Ramos (cell line): Measurements from ENCODE around the gene LENEP.
"Not testable (repeated sequence)": the region's sequence is repeated elsewhere in the genome, so short reads cannot be mapped to it uniquely, and the experiment has no call there.

Experiments used
- in situ Hi-C: fragments of 300-500 bp; cut with MboI; formaldehyde crosslinking; loops from one replicate; pipeline ENCODE4 v1.14.3; 2022; ENCODE audit warnings: low sequenced_read_pairs; ENCODE audit not compliant: unreplicated experiment

LENEP gene

DNA sequence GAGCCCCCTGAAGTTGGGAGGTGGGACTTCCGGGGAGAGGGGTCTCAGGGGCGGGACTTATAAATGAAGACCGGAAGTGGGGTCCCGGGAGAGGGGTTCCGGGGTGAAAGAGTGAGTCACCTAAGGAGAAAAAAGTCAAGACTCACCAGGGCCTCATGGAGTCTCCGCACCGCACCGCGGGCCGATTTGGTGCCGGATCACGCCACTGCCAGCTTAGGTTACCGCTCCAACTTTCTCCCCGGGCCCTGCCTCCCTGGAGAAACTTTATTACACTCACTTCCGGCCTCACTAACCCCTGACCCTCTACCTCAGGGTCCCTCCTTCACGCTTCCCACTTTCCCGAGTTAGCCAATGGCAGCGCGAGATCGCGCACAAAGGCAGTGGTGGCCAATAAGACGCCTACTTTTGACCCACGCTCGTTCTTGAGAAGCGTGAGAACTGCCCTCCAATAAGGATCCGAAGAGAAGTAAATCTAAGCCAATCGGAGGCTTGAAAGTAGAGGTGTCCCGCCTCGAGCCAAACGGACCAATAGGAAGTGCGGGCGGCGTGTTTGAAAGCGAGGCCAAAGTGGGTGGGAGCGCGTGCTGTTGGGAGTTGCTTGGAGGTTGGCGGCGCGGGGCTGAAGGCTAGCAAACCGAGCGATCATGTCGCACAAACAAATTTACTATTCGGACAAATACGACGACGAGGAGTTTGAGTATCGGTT, 19.1 kb upstream of the LENEP start, which contains the start of gene CKS1B:
TSS of gene CKS1B (plus strand) at position 580 of the 706 bp plus-strand sequence. CDS start at position 645, 65 bp downstream.
- in situ Hi-C loops: no loop called here

DNA sequence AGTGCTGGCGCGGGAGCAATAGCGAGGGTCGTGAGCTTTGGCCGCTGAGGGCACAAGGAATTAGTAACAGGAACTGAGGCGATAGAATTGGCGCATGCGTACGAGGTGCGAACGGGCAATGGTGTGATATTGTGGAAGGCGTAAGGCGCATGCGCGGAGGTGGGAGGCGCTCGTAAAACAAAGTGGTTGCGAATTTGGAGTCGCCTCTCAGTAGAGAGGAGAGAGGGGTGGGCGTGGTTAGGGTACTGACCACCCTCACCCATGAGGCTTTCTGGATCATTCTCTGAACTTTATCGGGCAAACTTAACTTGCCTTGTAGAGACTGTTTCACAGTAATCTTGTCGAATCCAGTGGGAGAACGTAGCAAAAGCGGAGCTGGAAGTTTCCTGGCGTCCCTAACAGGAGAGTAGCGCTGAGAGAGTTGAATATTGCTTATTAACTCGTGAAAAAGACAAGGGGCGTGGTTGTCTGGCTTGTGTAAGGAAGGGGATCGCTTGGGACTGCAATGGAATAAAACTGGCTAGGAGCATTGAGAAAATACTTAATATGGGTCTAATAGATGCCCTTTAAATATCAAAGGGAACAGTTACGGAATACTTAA, 18.5 kb upstream of the LENEP start:
- in situ Hi-C loops: no loop called here

DNA sequence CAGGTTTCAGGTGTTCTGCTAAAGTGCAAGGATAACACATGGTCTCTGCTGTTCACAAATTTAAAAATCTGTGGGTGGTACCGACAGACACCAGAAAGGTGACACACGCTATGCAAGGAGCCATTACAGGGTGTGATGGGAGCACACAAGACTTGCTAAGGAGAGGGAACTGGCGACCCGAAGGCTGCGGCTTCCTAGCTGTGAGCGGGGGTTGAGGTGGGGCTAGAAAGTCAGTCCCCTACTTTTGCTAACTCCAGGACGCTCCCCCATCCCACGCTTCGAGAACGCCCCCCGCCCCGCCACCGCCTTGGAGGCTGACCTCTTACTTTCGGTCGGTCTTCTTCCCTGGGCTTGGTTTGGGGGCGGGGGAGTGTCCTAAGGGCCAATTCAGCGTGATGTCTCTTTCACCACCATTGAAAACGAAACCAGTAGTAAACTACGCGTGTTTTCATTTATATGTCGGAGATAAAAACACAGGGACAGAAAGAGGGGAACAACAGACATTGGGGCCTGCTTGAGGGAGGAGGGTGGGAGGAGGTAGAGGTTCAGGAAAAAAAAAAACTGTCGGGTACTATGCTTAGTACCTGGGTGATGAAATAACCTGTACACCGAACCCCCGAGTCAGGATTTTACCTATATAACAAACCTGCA, 17.9 kb upstream of the LENEP start:
- in situ Hi-C loops: no loop called here

DNA sequence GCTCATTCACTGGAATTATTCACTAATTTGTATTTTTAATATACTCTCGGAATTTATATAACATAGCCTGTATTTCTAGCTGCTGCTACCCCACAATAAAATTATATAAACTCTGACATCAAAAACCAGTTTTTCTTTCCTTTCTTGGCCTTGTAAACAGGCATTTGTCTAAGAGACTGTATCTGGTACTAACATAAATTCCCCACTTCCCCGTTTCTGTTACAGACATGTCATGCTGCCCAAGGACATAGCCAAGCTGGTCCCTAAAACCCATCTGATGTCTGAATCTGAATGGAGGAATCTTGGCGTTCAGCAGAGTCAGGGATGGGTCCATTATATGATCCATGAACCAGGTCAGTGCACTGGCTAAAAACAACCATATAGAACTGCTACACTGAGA, 15.6 kb upstream of the LENEP start:
- in situ Hi-C loops: not testable (repeated sequence)

DNA sequence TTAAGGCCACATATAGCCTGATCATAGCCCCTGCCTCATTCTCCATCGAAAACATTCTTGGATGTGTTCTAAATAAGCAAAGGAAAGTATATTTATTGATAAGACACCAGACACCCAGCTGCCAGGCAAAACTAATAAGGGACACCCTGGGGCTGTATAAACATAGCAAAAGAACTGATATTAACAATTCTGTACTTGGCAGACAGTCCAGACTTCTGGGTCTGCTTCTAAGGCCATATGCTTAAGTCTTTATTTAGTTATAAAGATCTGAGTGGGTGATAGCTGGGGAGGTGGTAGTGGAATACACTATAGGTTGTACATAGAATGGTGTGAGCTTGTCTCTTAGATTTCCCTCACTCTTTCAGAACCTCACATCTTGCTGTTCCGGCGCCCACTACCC, 15.0 kb upstream of the LENEP start:
- in situ Hi-C loops: no loop called here

DNA sequence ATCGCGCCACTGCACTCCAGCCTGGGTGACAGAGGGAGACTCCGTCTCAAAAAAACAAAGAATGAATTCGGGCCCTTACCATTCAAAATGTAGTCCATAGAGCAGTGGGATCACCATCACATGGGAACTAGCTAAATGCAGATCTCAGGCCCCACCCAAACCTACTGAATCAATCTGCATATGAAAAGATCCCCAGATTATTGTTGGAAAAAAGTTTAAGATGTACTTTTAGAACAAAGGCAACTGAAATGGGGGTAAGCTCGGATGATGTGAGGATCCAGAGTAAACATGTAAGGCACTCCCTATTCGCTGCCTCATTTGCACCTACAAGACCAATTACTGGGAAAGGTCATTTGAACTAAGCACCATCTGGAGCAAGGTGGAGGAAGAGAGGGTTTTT, 11.0 kb upstream of the LENEP start:
- in situ Hi-C loops: no loop called here

DNA sequence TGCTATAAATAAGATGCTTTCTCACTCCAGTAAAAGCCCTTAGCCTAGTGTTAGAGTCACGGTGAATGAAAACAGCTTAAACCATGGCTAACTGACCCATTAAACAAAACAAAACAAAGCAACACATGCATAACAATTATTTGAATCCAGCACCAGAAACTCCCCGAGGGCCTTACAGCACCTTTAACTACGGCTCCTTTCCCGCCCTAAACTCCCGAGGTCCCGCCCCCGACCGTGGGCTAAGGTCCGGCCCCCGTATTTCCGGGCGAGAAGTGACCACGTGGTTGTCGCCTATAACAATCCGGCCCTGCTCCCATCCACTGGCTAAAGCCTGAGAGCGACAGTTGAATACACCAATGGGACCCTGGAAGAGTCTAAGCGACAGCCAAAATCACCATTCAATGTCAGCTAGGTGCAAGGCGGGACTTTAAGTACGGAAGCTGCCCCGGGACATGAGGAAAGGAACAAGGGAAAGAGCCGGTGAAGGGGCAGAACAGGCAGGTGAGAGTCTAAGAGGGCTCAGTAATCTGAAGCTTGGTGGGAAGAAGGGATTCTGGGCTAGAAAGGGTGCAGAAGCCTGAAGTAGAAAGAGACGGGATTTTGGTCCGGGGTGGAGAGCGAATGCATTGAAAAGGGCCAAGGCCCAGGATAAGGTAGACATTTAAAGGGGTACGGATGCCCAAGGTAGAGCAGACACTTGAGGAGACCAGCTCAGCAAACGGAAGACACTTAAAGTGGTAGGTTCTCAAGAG, 10.3 kb upstream of the LENEP start, which contains the start of gene FLAD1:
TSS of gene FLAD1 (plus strand) at position 448 of the 752 bp plus-strand sequence. CDS start 351 bp downstream, outside the sequence.
- in situ Hi-C loops: no loop called here

DNA sequence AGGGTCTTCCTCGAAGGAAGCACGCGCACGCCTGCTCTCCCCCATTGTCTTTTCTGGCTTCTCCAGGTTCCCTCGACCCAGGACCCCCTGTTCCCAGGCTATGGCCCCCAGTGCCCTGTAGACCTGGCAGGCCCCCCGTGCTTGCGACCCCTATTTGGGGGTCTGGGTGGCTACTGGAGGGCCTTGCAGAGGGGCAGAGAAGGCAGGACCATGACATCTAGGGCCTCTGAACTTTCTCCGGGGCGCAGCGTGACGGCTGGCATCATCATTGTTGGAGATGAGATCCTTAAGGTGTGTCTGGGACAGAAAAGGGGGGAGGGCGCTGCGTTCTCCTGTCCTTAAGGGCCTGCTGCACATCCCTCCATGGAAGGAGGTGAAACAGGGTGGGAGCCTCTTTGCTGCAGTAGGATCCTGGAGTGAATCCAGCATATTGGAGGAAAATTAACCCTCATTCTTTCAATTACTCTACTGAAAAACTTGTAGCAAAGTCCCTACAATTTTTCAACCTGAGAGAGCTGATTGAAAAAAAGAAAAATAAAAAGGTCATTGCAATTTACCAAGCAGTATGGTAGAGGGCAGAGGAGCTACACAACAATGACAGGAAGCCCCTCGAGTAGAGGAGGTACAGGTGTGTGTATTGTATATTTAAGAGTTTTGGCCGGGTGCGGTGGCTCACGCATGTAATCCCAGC, 9.5 kb upstream of the LENEP start:
- in situ Hi-C loops: no loop called here

DNA sequence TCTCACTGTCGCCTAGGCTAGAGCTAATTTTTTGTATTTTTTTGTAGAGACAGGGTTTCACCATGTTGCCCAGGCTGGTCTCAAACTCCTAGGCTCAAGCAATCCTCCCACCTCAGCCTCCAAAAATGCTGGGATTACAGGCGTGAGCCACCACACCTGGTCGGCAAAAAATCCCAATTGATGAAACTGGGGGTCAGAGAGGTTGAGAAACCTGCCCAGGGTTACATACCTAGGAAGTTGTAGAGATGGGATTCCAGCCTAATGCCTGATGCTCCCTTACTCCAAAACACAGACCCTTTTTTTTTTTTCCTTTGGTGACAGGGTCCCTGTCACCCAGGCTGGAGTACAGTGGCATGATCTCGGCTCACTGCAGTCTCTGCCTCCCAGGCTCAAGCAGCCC, 6.7 kb upstream of the LENEP start:
- in situ Hi-C loops: not testable (repeated sequence)

DNA sequence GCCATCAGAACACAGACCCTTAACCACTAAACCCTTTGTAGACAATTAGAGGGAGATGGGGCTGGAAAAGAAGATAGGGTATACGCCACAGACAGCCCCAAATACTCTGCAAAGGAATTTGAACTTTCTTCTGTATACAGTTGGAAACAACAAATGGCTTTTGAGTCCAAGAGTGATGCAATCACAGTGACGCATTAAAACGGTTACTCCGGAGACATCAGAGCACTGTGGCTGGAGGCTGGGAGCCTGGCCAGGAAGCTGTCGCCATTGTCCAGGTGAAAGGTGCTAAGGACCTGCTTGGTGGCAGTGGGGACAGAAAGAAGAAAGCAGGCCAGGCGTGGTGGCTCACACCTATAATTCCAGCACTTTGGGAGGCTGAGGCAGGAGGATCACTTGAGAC, 6.1 kb upstream of the LENEP start:
- in situ Hi-C loops: no loop called here

DNA sequence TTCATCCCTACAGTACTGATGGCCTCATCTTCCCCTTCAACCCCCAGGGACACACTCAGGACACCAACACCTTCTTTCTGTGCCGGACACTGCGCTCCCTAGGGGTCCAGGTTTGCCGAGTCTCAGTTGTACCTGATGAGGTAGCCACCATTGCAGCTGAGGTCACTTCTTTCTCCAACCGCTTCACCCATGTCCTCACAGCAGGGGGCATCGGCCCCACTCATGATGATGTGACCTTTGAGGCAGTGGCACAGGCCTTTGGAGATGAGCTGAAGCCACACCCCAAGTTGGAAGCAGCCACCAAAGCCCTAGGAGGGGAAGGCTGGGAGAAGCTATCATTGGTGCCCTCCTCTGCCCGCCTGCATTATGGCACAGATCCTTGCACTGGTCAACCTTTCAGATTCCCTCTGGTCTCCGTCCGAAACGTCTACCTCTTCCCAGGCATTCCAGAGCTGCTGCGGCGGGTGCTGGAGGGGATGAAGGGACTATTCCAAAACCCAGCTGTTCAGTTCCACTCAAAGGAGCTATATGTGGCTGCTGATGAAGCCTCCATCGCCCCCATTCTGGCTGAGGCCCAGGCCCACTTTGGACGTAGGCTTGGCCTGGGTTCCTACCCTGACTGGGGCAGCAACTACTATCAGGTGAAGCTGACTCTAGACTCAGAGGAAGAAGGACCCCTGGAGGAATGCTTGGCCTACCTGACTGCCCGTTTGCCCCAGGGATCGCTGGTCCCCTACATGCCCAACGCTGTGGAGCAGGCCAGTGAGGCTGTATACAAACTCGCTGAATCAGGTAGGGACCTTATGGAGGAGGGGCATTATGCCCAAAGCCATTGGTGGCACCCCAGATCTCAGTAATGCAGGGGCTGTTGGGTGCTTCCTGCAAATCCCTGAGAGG, 5.1 kb upstream of the LENEP start:
- in situ Hi-C loops: no loop called here

DNA sequence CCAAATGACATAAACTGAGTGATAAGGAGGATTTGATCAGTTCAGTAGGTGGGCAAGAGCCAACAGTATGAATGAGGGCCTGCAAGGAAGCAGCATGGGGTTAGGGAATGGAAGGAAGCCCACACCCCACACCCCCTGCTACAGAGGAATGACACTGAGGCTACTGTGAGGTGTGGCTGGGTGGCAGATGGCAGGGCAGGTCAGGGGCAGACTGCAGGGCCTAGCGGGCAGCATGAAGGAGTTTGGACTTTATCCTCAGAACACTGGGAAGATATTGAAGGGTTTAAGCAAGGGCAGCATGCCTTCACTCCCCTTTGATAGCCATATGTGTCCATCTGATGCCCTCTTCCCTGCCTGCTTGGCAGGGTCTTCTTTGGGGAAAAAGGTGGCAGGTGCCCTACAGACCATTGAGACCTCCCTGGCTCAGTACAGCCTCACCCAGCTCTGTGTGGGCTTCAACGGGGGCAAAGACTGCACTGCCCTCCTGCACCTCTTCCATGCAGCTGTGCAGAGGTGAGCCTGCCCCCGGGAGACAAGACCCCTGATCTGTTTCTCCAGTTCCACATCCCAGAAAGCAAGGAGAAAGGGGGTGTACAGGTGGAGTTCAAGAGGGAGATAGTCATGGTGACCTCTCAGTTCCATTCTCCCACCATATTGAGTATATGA, 4.1 kb upstream of the LENEP start:
- in situ Hi-C loops: no loop called here

DNA sequence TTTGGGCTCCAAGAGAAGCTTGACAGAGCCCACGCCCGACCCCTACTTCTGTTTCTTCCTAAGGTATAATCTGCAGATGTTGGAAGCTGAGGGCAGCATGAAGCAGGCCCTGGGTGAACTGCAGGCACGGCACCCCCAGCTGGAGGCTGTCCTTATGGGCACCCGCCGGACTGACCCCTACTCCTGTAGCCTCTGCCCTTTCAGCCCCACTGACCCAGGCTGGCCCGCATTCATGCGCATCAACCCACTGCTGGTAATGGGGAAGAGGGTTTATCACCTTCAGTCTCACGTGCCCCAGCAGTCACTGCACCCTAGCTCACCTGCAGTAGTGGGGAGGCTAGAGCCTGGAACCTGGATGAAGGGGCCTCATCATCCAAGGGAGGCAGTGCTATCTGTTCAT, 3.1 kb upstream of the LENEP start:
- in situ Hi-C loops: no loop called here

DNA sequence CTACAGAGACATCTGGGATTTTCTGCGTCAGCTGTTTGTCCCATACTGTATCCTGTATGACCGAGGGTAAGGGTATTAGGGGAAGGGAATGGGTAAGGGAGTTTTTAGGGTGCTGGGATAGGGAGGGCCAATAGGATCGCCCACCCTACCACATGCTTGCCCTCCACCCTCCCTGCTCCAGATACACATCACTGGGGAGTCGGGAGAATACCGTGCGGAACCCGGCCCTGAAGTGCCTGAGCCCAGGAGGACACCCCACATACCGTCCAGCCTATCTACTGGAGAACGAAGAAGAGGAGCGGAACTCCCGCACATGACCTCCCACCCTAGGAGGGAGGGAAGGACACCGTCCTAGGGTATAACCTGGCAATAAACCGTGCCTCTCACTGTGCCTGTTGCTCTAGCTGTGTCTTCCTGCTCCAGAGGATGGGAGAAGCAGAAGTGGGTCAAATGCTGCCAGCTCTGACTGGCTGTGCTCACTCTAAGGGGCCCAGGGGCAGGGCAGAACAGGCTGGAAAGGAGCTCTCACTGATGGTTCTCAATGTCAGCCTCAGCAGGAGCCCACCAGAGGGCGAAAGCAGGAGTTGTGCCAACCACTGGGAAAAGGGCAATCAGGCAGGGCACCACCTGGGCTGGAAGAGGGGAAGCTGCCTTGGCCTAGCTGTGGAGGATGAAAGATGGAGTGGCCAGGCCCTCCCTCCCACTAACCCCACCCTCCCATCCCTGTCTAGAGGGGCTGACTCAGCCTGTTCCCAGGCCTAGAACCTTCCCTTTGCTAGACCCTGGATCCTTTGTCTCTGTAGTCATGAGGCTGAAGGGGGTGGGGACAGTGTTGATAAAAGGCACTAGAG, 440 bp upstream of the LENEP start:
- in situ Hi-C loops: no loop called here

DNA sequence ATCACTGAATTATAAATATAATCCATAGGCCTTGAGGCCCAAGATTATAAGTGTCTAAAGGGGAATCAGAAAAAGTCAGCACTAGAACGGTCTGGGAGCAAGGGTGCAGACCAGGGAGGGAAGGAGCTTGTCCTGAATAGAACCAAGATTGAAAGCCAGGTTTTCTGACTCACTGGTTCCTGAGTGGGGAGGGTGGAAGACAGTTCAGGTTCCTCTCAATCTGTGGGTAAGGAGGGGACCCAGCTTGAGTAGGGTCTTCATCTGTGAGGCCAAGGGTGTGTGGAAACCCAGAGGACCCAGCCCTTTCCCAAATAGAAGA, 842 bp downstream of the LENEP start:
- in situ Hi-C loops: no loop called here

DNA sequence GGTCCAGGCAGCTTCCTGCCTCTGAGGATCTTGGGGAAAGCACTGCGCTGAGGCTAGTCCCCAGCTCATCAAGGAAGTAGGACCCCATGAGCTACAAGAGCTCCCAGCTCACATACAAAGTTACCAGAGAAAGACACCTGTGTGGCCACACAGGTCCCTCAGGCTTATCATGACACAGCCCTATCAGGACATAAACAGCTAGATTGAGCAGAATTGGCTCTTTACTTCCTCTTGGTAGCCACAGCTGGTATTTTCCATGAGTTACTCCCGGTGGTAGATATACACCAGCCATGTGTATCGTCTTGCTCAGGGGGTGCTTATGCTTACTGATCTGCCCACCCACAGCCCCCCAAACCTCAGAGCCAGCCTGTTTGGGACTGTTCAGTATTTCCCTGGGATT, 1.2 kb downstream of the LENEP start:
- in situ Hi-C loops: no loop called here

DNA sequence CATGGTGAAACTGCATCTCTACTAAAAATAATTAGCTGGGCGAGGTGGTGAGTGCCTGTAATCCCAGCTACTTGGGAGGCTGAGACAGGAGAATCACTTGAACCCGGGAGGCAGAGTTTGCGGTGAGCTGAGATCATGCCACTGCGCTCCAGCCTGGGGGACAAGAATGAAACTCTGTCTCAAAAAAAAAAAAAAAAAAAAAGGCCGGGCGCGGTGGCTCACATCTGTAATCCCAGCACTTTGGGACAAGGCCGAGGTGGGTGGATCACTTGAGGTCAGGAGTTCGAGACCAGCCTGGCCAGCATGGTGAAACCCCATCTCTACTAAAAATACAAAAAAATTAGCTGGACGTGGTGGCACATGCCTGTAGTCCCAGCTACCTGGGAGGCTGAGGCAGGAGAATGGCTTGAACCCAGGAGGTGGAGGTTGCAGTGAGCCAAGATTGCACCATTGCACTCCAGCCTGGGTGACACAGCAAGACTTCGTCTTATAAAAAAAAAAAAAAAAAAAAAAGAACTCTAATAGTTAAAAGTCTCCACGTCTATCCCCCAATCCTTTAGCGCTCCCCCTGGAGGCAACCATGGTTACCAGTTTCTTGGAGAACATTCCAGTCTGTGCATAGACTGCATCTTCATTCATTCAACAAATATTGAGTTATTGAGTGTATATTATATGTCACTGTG, 2.1 kb downstream of the LENEP start:
- in situ Hi-C loops: not testable (repeated sequence)
